ENCODE results near the gene HOXA2.

Gene HOXA2

DNA sequence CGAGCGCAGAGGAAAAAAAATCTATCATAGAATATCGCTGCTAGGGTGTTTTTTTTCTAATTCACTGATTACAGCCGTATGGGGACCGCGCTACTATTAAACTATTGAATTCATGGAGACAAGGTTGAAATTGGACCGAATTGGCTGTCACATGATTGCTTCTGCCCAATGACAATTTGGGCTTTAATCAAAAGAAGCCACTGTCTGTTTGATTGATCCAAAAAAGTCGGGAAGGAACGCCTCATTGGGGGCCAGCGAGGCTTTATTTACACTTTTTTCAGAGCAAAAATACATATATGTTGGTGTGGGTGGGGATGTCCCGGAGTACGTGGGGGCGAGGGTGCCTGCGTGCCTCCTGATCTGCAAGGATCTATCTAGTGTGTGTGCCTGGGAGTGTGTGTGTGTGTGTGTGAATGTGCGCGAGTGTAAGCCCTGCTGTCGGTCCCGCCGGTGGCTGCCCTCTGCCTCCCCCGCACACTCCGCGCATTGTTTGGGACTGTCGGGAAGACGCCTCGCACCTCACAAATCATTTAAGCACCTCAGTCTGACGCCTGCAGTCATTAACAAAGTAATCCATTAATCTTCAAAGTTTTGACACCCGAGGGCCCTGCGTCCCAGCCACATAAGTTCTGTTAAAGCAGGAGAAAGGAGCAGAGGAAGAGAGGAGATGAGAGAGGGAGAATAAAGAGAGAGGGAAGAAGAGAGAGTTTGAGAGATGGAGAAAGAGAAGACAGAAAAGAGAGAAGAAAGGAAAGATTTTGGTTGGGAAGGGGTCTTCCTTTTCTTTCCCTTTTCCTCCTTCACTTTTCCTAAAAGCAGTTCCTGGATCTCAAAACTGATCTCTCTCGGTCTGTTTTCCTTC is at the start of gene HOXA2:
HOXA2 (minus strand) TSS at position 103 of the 862 bp plus-strand sequence. CDS start 183 bp downstream, outside the sequence.
- no peak for DNase-seq (ENCODE audit: low read depth in 3 of 3)

DNA sequence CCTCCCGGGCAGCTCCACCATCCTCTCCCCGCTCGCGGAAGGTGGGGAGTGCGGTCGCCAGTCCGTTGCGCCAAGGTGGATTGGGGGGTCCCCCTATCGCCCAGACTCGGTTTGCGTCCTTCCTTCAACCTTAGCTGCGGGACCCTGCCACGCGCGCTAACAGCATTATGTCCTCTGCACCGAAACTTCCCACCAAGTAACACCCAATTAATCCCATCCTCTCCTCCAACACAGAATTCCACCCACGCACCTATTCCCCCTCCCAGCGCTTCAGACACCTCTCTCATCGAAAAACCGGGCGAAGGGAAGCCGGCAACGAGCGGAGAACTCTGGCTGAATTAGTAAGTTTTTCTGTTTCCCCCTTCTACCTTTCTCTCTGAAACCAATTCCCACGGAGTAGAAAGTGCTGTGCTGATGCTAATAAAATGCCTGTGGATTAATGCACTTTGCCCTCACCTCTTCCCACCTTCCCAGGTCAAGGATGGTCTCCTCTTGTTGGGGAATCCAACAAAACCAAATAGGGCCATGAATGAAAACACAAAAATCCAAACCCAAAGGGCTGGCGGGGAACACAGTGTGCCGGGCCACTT is 49.0 kb upstream of the HOXA2 start:
- no peak for DNase-seq (ENCODE audit: low read depth in 3 of 3)

DNA sequence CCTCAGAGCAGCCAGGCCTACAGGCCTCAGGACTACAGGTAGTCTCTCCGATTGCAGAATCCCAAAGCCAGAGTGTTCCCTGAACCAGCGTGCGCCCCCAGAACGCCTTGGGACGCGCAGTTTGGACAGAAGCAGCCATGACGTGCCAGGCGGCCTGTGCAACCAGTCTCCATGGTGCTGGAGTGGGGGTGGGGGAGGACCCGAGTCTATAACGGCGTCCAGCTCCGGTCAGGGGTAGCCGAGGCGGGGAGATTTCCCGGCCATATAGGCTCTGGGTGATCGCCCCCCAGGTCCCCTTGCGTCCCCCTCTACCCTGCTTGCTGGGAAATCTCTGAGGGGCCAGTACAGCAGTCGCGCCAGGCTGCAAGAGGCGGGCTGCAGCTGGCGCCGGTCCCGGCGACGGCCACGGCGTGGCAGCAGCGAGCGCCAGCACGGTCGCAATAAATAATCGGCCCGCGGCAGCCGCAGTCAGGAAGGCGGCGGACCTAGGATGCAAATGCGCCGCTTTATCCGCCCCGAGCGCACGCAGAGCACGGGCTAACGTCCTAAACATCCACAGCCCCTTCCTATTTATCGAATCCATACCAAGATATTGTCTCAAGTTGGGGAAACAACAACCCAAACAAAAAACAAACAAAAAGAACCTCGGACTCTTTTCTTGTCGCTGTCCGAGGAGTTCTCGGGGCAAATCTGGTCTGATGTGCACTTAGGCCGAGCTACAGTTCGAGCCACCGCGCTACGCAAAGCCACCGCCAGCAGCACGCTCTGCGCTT is 48.3 kb upstream of the HOXA2 start:
- DNase-seq (ENCODE audit: low read depth in 3 of 3), result peak; percentile 25 to 58 (median 41)

DNA sequence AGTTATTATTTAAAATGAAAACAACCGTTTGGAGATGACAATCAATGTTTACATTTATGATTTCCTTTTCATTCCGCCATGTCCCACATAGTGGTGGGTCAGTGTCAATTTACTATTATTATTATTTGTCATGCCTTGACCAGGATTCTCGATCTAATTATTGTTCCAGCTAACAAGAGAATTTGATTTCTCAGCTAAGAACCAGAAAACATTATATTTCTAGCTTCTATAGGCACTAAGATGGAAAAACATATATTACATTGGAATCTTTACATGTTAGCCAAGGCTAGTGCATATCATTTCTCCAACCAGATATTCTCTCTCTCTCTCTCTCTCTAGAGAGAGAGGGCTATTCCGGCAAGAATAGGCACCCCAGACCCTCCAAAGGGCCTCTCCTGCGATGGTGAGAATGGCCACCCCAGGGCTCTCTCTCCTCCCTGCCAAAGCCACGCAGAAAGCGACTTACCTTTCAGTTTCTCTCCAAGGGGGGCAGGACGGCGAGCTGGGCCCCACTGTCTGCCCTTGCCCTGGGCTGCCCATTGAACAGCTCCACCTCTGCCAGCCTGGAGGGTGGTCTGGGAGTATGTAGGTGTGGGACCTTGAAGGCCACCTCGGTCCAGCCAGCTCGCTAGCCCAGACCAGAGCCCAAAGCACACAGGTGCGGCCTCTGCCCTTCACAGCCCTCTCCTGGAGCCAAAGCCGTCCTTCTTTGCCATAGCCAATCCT is 47.5 kb upstream of the HOXA2 start:
- no peak for DNase-seq (ENCODE audit: low read depth in 3 of 3)

DNA sequence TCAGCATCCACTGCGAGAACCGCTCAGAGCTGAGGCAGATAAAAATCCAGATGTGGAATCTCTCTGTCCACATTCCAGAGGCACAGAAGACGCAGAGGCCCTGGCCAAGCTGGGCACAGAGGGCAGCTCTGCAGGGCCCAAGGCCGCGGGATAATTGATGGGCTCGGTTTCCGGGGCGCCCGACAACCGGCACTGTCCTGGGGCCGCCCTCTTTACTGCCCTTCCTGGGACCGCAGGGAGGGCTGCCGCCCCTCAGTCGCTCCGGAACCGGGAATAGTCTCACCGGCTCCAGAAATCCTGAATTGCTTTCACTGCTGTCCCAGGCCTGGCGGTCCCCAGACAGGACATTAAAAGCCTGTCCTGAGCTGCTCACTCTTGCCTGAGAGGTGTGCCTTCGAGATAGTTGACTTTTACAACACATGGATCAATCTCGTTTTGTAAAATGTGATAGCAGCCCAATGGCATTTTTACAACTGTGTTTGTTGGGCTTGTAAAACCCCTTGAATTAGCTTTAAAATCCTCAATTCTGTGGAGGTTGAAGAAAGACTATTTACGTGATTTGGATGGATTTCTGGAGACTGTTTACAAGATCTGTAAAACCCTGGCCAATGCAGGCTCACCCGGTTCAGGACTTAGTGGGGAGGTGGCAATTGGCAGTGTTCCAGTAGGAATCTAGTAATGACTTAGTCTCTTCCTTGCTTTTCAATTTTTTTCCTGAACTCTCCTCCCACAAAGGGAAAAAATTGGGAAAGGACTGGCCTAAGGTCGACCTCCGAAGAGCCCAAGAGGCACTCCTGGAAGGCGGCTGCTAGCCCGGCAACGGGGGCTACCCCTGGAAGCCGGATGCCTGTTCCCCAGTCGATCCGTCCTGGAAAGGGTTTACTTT is 46.5 kb upstream of the HOXA2 start:
- DNase-seq (ENCODE audit: low read depth in 3 of 3), result no peak

DNA sequence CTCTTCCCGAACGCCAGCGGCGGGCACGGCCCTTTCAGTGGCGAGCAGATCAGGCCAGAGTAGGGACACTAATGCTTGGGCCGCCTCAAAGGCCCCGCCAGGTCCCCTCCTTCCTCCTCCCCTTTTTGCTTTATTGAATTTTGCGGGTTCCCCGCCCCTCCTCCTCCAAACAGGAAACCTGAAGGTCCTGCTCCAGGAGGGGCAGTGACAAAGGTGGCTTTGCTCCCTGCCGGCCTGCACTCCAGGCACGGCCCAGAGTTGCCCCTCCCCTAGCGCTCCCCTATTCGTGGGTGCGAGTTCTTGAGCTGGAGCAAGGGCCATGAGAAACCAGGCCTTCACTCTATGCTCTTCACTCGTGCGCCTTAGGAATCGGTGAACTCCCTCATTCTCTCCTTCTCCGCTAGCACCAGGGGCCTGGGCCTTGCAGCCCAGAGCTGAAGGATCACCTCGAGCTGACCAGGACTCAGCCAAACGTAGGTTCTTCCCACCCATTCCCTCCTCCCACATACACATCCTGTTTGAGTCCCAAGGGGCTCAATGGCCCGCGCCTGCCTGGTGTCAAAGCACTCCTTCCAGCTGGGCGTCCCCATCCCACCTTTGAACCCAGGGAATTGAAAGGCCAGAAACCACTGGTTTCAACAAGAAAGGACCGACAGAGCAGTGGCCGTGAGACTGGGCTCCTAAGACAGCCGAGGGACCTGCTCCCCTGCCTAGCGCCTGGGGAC is 45.7 kb upstream of the HOXA2 start:
- DNase-seq (ENCODE audit: low read depth in 3 of 3), result no peak

DNA sequence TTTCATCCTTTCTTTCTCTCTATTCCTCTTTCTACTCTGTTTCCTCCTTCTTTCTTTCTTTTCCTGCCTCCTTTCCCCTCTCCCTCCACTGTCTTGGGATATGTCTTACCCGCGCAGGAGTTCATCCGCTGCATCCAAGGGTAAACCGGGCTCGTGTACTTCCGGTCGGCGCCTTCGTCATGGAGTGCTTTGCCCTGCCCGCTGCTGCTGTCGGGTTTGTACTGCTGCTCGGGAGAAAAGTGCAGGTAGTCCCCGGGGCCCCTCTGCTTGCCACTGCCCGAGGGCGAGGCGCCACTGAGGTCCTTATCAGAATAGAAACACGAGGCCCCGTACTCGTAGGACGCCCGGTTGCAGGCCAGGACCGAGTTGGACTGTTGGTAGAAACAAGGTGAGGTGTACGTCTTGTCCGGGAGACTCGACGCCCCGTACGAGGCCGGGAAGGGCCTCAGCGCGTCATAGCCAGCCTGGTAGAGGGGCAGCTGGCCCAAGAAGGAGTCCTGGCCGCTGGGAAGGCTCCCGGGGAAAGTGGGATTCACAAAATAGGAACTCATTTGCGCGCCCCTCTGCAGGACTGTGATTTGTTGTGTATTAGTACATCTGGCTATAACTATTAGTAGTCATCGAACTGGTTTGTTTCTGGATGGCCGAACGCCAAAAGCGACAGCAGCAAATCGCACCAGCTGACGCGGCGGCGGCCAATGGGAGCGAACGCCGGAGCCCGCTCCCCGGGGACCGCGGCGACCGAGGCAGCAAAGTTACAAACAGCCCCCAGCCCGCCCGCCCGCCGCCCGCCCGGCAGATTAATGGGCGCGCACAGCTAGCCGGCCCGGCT is 44.9 kb upstream of the HOXA2 start, which contains the start of gene HOXA6:
HOXA6 (minus strand) TSS at position 576 of the 832 bp plus-strand sequence; CDS start at position 551, 25 bp downstream.
- DNase-seq (ENCODE audit: low read depth in 3 of 3), result no peak

DNA sequence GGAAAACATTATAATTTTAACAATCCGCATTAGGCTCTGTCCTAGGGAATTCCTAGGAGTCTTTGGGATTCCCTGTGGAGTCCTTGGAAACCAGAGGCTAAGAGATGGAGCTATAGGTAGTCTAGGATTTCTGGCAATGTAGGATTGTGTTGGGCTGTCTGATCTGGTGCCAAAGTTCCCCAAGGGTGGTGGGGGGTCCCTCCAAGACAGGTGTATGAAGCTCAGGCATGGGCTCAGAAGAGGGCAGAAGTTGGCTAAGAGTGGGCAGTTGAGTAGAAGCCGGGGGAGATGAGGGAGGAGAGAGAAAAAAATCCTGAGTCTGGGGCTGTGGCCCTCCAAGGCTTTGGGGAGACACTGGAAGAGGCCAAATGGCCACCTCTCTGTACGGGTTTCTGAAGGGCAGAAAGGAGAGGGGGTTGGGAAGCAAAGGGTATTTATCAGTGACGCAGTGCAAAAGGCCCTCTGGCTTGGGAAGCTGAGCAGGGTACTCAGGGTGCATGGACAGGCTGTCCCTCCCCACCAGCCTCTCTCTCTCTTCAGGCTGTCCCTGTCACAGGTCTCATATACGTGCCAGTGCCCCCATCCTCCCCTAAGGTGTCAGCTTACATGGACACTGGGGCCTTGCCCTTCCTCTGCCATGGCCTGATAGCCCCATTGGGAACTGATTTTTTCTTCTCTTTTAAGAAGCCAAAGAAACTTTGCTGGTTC is 44.2 kb upstream of the HOXA2 start:
- no peak for DNase-seq (ENCODE audit: low read depth in 3 of 3)

DNA sequence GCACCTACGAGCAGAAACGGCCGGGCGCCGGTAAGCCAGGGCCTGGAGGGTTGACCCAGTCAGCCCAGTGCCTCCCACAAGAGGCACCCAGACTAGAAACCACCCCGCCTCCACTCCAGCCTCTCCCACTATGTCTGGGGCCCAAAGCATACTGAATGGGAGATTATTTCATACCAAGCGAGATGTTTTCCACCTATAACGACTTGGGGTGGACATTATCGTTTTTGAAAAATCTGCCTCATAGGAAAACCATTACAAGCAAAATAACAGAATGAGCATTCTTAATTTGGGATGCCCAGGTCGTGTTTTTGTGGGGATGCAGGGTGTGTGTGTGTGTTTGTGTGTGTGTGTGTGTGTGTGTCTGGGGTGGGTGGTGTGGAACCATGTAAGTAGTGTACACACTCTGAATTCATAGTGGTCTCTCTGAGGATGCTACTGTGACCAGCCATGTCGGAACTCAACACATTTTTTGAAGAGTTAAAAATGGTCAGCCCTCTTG is 43.5 kb upstream of the HOXA2 start:
- no peak for DNase-seq (ENCODE audit: low read depth in 3 of 3)

DNA sequence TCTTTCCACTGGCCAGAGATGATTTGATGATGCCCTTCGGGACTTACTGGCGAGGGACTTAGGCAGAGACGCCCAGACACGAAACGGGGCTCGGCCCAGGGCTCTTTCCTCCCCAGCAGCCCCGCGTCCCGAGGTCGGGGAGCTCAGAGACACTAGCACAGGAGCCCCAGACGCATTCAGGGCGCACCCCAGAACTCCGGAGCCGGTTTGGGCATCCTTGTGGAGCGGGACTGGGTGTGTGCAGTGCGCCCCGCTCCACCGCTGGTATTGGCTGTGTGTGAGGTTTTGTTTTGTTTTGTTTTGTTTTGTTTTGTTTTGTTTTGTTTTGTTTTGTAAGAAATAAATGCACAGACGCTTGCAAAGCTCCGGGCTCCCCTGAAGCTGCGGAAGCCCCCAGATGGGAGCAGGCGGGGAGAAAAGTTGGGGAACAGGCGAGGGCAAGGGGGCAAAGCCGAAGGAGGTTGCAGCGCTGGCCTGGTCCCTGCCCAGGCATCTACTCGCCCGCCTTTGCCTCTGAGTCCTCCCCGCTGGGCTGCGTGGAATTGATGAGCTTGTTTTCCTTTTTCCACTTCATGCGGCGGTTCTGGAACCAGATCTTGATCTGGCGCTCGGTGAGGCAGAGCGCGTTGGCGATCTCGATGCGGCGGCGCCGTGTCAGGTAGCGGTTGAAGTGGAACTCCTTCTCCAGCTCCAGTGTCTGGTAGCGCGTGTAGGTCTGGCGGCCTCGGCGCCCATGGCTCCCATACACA is 42.9 kb upstream of the HOXA2 start:
- no peak for DNase-seq (ENCODE audit: low read depth in 3 of 3)

DNA sequence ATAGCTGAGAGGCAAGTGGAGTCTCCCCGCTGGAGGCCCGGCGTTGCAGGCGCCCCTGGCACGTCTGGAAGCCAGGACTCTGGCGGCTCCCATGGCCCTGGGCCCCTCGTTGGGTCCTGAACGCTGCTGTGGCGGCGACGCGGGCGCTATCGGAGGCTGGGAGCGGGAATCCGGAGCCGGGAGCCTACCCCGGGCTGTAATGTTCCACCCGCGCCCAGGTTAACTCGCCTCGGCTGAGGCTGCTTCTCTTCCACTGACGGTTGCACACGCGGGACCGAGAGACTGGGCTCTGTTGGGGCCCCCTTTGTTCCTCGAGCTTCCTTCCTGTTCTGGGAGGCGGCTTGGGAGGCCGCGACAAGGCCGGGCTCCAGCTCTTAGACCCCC is 42.3 kb upstream of the HOXA2 start:
- DNase-seq (ENCODE audit: low read depth in 3 of 3), result no peak

DNA sequence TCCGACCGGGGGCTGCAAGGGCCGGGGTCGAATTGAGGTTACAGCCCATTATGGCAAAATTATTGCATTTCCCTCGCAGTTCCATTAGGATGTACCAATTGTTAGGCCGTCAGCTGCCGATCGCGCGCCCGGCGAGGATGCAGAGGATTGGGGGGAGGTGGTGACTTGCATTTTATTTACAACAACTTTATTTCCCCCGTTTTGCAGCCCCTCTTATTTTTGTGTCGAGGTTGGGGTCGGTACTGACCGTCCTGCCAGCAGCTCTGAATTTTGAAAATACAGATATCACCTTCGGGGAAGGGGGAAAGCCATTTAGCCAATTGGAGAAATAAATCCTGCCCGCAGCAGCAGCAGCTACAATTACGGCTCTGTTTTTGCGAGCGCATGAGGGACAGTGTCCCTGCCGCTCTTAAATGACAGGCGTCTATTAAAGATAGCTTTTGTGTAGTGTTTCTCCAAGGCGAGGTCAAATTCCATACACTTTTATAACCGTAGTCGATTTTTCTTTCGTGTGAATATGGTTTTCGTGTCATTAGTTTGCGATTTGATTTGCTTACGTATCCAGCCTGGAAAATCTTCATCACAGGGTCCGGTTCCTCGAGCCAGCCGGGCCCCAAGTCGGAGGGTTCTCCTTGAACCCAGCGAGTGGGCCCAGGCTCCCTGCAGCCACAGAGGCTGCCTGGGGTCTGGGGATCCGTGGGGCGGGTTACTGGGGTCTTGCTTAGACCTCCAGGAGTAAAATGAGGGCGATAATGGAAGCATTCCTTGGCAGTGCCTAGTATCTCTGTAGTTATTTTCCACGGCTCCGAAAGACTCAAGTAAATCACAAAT is 41.7 kb upstream of the HOXA2 start:
- no peak for DNase-seq (ENCODE audit: low read depth in 3 of 3)

DNA sequence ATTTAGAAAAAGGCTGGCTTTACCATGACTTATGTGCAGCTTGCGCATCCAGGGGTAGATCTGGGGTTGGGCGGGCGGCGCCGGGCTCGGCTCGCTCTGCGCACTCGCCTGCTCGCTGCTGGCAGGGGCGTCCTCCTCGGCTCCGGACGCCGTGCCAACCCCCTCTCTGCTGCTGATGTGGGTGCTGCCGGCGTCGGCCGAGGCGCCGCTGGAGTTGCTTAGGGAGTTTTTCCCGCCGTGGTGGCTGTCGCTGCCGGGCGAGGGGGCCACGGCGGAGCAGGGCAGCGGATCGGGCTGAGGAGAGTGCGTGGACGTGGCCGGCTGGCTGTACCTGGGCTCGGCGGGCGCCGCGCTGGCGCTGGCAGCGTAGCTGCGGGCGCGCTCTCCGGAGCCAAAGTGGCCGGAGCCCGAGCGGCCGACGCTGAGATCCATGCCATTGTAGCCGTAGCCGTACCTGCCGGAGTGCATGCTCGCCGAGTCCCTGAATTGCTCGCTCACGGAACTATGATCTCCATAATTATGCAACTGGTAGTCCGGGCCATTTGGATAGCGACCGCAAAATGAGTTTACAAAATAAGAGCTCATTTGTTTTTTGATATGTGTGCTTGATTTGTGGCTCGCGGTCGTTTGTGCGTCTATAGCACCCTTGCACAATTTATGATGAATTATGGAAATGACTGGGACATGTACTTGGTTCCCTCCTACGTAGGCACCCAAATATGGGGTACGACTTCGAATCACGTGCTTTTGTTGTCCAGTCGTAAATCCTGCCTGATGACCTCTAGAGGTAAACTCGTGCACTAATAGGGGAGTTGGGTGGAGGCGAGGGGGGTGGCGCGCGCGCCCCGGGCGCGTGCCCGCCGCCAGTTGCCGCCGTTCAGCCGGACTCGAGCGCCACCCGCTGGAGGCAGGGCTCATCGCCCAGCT is 40.8 kb upstream of the HOXA2 start, which contains the start of gene HOXA5:
HOXA5 (minus strand) TSS at position 659 of the 927 bp plus-strand sequence; CDS start at position 585, 74 bp downstream.
- DNase-seq (ENCODE audit: low read depth in 3 of 3), result no peak

DNA sequence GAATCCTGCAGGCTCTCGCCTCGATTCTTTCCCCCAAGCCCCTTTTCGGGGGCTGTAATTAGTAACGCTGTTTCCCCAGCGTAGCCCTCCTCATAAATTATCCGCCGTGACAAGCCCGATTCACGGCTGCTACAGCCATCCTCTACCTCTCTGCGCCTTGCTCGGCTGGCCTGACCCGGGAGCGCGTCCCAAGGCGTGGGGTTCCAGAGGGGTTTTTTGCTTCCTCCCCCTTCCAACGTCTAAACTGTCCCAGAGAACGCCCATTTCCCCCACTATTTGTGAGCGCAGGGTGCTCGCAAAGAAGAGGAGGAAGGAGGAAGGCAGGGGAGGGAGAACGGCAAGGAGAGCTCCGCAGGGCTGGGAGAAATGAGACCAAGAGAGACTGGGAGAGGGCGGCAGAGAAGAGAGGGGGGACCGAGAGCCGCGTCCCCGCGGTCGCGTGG is 40.1 kb upstream of the HOXA2 start:
- DNase-seq (ENCODE audit: low read depth in 3 of 3), result no peak

DNA sequence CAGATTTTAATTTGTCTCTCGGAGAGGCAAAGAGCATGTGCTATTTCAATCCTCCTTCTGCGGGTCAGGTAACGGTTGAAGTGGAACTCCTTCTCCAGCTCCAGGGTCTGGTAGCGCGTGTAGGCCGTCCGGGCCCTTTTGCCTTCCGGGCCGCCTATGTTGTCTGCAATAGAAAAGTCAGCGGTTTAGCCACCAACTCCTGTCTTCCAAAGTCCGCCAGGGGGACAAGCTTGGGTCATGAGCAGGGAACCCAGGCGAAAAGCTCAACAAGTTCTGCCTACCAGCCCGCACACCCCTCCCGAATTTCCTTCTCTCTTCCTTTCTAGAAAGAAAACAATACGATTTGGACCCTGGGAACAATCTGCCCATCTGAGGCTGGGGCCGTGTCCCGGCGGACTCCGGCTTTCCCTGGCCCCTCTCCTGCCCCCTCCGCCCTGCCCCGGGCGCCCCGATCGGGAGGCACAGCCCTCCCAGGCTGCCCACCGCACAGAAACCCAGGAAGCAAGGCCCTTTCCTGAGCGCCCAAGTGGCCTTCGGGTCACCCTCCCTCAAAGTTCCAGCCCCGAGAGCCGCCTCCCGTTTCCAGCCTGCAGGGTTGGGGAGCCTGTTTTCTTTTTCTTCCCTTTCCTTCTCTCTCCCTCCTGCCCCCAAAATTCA is 39.6 kb upstream of the HOXA2 start:
- no peak for DNase-seq (ENCODE audit: low read depth in 3 of 3)
